DMS114 treated with DMSO at 0.1 percent for 48 hours (cell line): ENCODE measurements around the gene SLC12A8.

Experiments used
- DNase-seq: peaks from one replicate; lab custom pipeline; 2025; ENCODE audit not compliant: unreplicated experiment; lab: John Stamatoyannopoulos, UW

SLC12A8 gene

DNA sequence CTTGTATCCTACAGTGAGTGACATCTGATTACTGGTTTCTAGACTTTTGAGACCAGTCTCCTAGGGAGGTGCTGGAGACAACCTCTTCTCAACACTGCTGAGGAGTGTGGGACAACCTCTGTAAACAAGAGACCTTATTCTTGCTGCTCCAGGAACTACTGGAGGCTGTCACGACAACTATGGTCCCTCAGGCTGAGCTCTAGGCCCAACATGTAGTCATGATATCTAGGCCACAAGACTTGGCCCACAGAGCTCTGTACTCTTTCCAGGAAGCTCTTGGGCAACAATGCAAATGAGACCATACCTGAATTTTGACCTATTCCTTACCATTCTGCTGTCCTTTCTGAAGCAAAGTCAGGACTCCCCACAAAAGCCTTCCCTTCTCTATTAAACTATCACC, 132.5 kb downstream of the SLC12A8 start:
- no peak for DNase-seq

DNA sequence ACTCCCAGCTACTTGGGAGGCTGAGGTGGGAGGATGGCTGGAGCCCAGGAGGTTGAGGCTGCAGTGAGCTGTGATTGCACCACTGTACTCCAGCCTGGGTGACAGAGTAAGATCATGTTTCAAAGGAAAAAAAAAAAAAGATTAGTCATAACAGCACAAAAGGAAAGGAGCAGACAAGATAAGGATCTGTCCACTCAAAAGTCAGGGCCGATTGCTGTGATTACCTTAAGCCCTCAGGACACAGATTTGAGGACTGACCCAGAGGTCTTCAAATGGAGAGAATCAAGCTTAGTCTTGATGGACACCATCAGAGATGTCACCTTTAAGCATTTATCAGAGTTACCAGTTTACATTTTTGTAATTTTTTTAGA, 132.9 kb downstream of the SLC12A8 start:
- DNase-seq = no peak

DNA sequence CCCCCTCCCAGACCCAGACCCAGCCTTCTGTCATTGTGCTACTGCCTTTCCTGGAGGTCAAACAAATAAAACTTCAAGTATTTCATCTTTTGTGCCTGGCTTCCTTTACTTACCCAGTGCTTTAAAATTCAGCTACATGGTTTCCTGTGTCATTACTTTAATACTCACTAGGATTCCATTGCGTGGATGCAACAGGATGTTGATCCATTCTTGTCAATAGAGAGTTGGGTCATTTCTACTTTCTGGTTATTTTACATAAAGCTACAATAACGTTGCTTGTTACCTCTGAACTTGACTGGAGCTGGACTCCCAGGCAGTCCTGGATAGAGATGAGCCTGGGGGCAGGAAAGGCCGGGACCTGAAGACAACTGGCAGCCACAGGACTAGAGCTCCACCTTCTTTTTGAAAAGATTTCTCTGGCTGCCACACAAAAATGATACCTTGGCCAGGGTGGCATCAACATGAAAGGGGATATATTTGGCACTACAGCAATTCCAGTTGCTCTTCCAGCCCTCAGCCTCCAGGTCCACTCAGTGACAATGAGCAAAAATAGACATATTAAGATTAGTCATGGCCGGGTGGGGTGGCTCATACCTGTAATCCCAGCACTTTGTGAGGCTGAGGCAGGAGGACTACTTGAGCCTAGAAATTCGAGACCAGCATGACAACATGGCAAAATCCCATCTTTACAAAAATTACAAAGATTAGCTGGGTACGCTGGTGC, 133.4 kb downstream of the SLC12A8 start:
- DNase-seq = no peak

DNA sequence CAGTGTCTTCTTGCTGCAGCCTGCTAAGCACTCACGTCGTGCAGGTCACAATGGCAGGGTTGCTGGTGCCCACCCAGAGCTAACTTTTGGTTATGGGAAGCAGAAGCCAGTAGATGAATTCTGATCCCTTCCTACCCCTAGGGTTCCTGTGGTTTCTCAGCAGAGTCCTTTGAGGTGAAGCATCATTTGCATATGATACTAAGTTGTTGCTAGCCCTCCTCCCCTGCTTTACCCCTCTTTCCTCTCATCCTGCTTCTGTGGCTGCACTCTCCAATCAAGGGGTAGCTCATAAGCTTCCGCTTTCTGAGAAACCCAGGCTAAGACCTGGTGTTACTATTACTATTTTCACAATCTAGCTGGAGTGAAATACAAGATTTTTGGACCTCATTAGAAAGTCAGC, 134.7 kb downstream of the SLC12A8 start:
- no peak for DNase-seq

DNA sequence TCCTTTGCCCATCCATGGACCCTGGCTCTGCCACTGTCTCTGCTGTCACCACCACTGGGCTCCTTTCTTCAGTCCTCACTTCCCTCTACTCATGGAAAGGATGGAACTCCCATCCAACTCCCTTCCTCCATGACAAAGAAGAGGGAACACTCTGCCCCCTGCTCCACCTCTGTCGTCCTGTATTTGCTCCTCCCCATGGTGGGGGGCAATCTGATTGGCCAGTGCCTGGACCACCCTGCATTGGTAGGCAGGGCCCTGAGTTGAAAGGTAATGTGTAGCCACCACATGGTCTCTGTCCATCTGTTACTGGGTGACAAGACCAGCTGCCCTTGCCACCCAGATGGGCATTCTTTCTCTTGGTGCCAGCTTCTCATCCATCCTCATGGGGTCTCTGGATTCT, 136.1 kb downstream of the SLC12A8 start:
- no peak for DNase-seq

DNA sequence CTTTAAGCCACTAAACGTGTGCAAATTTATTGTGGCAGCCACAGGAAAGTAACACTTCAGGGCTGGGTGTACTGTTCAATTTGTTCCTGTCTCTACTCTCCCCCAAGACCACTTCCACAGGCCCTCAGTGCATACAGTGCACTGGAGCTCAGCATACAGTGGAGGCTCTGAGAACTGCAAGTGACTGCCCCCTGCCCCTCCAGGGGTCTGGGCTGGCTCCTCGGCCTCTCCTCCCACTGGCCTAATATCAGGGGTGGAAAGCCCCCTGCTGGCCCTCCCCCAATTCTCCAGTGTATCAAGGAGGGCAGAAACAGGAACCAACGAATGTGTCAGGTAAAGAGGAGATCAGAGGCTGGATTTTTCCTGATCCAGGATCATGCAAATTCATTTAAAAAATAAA, 136.8 kb downstream of the SLC12A8 start:
- no peak for DNase-seq

DNA sequence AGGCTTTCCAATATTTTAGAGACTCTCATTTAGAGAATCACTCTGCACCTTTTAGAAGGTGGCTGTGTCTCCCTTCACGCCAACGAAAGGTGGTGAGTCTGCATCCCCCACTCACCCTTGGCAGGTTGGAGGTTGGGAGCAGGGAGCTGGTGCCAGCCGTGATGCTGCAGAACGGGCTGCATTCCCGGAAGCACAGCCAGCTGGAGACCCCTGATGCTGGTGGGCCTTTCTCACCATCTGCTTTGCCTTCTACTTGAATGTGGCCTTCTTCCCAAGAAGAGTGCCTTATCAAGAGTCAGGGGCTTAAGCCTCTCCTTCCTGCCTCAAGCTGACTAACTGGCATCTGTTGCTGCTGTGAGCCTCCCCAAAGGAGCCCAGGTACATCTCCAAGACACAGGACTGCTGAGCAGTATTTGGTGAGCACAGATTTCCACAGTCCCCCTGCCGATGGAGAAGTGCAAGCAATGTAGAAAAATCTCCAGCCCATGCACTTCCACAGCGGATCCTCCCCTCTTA, 139.1 kb downstream of the SLC12A8 start:
- no peak for DNase-seq

DNA sequence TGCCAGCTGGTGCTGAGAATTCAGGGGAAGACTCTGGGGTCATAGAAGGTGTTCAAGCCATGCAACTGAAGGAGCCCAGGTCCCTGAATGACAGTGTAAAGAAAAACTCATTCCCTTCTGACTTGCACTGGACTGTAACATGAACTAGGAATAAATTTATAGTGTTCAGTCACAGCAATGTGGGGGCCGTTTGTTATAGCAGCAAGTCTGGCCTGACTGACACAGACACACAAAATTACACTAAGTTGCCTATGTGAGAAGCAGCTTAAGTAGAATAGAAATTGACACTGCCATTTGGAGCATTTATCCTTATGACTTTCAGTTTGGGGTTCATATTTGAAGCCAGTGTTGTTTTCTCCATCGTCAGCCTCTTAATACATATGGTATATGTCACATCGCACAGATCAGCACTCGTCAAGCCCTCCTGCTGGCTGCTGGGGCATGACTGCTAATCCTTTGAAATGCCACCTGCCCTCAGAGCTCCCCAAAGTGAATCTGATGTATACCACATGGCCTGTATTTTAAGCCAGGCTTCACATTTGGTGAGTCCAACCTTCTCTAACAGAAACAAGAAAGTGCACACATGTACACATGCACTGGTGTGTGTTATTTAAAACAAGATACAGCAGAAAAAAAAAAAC, 139.7 kb downstream of the SLC12A8 start:
- no peak for DNase-seq

DNA sequence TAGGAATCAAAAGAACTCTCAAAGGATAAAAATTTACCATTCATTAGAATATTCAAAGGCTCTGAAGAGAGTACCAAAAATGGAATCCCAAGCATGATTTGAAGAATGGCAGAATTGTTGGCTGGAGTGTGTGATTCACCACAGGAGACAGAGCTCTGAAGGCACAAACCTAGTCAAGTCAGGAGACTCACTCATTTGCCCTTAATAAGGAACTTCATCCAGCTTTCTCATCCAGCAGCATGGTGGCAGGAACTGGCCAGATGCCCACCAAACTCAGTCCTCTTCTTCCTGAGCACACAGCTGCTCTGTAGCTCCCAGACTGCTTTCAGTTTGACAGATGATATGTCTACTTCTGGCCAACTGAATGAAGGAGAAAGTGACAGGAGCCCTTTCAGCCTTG, 140.2 kb downstream of the SLC12A8 start:
- DNase-seq = no peak

DNA sequence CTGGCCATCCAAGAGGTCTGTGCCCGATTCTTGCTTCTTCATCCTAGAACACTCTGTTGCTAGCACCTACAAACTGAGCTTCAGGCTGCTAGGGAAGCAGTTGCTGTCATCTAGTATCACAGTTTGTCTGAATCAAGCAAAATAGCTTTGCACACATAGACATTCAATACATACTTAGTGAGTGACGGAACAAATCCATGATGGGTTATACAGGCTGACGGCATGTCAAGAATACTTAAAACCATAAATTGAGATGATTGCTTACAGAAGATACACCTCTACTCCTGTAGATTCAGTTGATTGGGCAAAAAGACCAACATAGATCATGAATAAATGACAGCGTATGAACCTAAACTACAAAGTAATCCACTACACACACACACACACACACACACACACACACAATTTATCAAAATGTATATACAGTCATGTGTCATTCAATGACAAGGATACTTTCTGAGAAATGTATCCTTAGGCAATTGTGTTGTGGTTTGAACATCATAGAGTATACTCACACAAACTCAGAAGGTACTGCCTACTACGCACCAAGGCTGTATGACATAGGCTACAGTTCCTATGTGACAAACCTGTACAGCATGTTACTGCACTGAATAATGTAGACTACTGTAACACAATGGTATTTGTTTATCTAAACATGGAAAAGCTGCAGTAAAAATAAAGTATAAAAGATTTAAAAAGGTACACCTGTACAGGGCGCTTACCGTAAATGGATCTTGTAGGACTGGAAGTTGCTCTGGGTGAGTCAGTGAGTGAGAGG, 142.4 kb downstream of the SLC12A8 start:
- DNase-seq = no peak

DNA sequence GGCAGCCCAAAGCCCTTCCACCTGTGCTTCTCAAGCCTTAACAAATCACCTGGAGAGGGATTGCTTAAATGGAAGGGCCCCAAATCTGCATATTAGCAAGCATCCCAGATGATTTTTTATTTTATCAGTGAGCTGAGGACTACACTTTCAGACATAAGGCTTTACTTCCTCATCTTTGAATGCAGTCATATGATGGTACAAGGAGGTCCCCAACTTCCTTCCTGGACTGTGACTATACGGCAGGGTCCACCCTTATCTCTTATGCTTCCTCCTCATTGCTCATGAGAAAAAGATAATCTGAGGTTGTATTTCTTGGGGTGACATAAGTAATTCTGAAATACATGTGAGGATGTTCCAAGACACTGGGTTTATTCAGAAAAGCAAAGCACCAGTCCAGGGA, 143.1 kb downstream of the SLC12A8 start:
- no peak for DNase-seq

DNA sequence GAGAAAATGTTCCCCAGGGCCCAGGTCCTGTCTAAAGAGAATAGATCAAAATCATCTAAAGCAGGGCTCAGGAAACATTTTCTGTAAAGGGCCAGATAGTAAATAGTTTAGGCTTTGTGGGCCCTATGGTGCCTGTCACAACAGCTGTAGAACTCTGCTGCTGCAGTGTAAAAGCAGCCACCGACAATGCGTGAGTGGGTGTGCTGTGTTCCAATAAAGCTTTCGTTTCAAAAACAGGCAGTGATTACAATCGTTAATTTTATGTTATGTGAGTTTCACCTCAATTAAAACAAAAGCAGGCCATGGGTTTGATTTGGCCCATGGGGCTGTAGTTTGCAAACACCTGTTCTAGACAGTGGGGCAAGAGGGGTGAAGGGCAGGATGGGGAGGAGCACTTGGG, 144.3 kb downstream of the SLC12A8 start:
- no peak for DNase-seq

DNA sequence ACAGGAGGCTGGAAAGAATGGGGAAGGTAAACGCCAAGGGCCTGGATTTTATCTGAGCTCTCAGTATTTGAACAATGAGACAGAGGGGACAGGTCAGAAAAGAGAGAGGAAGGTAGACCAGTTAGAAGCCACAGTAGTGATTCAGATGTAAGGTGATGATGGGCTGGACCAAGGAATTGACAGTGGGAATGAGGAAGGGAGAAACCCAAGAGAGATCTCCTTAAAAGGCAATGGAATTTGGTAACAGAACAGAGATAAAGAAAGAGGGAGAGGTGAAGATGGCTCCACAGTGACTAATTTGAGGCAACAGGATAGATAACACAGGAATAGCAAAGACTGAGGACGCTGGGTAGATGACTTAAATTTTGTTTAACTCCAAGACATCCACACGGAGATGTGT, 145.3 kb downstream of the SLC12A8 start:
- no peak for DNase-seq

DNA sequence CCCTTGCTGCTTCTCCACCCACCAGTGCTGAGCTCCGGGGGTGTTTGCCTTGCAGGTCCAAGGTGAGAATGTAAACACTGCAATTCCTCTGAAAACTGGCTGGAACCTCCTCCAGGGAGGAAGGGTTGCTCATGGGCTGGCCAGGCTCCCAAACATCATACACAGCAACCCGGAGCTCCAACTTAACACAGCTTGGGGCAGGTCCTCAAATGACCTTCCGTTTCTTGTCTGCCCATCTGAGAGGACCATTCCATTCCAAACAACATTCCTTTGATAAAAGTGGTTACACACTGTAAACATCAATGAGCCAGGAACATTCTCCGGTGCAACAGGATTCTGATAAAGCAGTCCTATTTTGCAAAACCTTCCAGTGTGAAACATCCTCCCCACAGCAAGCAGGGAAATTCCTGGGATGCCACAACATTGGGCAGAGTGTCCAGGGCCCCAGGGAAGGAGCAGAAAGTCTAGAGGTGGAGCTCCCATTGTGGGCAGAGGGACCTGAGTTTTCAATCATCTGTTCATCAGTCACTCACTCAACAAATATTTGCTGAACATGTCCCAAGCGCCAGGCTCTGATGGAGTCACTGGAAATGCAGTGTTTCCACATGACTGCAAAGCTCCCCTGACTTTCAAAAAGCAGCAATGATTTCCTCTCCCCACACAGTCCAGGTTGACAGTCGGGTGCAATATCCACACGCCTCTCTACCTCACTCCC, 149.5 kb downstream of the SLC12A8 start:
- no peak for DNase-seq

DNA sequence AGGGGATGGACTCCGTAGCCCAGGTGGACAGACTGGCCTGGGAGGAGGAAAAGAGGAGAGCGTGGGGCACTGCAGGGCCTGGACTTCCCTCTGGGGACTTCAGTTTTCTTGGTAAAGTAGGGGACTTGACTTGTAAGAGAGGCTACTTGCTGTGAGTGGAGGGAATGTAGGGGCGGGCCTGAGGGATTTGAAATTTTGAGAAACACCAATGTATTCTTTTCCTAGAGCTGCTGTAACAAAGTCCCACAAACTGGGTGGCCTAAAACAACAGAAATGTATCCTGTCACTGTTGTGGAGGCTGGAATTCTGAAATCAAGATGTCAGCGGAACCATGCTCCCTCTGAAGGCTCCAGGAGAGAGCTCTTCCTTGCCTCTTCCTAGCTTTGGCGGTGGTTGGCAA, 150.9 kb downstream of the SLC12A8 start:
- no peak for DNase-seq

DNA sequence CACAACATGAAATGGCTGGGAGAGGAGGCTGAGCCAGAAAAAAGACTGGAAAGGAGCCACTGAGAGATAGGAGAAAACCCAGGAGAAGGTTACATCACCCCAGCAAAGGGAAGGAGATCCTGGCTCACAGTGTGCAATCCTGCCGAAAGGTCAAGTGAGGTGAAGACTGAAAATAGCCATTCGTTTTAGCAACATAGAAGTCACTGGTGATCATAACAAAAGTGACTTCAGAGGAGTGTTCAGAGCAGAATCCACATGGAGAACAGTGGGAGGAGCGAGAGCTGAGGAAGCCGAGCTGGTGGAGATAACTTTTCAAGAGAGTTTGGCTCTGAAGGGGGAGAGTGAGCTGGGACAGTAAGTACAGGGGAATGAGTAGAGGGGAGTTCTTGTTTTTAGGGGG, 151.4 kb downstream of the SLC12A8 start:
- DNase-seq = no peak

DNA sequence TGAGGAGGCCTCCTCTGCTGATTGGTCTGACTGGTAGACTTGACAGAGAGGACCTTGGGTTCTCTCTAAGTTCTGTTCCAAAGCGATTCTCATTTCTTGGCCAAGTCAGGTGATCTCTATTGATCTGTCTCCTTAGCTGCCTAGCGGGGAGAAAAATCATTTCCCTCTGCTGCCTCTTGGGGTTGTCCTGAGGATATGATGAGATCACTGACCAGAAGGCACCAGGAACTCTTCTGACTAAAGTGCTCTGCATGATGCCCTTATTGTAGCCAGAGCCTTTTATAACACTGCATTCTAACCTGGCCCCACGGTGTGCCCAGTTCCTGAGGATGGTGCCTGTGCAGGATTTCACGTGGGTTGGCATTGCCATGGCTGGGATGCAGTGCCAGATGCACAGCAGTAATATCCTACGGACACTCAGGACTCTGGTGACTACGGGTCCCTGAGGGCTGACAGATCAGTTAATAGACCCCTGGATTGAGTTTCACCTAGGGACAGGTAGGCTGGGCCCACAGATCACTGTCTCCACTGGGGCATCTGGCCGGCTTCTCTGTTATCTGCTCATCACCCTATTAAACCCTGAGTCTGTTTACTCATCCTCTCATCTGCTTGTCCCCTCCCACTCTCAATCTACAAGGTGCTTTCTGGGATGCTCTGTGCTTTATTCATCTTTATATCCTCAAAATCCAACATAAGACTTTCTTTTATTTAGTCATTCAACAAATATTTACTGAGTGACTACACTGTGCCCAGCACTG, 152.9 kb downstream of the SLC12A8 start:
- no peak for DNase-seq

DNA sequence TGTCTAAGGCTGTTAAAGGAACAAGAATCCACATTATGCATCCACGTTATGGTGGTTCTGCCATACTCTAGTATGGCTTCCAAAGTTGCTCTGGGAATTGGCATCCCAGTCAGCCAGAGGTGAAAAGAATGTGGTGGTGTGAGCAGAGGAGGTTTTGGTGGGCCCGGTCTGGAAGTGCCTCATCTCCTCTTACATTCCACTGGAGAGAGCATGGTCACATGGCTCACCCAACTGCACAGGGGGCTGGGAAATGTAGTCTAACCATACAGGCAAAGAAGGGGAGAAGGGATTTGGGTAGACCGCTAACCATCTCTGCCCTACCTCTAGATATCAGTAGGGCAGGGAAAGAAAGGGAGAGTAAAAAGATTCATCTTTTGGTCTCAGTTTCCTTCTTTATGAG, 153.6 kb downstream of the SLC12A8 start:
- no peak for DNase-seq

DNA sequence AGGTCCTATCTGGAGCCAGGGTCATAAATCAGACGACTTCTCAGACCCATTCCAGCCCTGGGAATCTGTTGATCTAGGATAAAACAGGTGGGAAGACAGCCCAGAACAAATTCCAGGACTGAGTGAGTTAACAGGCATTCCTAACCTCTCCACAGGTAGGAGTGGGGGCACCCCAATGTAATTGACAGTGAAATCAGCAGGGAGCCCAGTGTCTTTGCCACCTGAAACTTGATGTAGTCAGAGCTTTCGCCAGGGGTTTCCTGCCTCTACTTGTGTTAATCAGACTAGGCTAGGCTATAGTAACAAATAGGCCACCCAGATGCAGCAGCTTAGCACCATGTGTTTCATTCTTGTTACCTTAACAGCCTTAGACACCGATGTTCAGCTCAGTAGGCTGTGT, 154.0 kb downstream of the SLC12A8 start:
- DNase-seq = no peak

DNA sequence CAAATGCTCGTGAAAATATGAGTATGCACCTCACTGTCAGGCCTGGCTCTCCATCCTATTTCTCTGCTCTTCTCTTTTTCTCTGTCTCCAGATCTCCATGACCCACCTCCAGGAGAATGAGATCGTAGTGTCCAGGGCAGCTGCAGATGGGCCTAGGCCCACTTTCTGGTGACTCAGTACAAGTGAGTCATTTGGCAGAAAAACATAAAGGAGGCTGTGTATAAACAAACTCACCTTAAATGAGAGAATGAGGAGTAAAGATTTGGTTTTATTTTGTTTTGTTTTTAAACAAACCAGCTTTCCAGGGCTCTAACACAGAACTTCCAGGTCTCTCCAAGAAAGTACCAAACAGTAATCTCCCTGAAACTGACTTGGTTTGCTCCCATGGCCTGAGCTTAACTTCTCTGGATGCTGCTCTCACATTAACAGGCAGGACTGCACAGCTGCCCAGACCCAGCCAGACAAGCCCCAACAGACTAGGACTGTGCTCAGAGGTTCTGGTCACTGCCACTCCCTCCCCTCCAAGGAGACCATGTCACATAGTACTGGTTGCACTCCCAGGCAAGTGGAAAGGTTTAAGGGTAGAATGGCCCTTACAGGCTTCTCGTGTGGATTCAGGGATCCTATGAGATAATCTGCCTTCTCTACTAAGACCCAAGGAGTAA, 155.2 kb downstream of the SLC12A8 start:
- DNase-seq = no peak
